HG02610 (cell line): ENCODE results near the gene RRP8.

Source experiments
- ATAC-seq: cut with Tn5 transposase; IDR thresholded peaks from one replicate; pipeline ENCODE4 v1.9.1; 2021; ENCODE audit warnings: mild to moderate bottlenecking, moderate library complexity; ENCODE audit not compliant: unreplicated experiment

The RRP8 gene

DNA sequence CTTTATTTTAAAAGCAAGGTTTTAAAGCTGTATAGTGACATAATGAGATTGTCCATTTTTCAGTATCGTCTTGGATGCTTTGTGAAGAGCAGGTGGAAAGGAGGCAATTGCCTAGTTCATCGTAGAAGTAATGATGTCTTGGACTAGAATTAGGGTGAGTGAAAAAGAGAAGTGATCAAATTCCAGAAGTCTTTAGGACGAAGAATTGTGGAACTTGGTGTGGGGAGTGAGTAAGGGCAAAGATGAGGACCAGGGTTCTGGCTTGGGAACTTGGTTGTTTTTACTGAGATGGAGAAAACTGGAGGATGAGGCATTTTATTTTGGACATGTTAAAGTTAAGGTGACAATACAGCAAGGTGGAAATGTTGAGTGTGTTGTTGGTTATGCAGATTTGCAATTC is 1.4 kb upstream of the RRP8 start:
- no peak for ATAC-seq

DNA sequence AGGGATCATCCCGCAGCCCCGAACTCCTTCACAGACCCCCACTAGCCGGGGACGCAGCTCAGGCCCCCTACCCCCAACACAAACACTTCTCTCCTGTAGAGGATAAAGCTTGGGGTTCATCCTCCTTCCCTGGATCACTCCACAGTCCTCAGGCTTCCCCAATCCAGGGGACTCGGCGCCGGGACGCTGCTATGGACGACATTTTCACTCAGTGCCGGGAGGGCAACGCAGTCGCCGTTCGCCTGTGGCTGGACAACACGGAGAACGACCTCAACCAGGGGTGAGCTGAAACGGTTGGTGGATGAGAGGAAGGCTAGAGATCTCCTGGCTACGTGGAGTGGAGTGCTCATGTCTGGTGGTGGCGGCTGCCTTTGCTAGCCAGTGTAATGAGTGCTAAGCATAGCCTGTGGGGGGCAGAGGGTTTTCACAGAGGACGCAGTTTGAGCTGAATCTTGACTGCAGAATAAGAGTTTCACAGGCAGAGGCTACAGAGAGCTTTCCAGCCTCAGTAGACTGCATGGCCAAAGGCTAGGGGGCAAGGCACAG is 738 bp upstream of the RRP8 start:
- peak; percentile 29 for ATAC-seq

DNA sequence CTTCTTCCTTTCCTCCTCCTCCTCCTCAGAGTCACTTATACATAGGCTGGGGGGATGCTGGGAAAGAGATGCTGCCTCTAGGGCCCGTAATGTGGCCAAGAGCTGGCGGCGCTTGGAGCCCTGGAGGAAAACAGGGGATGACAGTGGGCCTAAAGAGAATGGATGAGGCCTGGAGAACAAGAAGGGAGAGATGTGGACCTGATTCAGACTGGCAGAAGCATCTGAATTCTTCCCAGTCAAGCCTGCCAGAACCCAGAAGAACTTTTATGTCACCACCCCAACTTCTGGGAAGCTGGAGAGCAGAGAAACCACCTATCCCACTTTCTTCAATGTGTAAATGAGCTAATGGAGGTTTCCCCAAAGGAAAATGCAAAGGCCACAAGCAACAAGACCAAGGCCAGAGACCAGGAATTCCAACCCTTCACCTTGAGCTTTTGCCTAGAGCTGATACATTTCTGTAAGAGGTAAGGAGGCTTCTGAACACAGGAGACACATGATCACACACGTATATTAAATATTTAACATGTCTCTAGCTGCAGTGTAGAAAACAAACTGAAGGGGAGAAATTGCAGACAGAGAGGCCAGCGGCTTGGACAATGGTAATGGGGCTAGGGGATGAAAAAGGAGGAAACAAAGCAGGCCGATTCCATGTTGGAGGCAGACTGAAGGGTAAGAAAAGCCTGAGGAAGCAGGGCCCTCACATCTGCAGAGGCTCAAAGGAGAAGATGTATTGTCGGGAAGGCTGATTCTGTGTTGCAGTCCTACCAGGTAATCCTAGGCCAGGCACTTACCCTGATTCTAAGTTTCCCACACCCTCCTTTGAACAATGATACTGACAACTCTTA is 1.1 kb downstream of the RRP8 start:
- ATAC-seq: no peak

DNA sequence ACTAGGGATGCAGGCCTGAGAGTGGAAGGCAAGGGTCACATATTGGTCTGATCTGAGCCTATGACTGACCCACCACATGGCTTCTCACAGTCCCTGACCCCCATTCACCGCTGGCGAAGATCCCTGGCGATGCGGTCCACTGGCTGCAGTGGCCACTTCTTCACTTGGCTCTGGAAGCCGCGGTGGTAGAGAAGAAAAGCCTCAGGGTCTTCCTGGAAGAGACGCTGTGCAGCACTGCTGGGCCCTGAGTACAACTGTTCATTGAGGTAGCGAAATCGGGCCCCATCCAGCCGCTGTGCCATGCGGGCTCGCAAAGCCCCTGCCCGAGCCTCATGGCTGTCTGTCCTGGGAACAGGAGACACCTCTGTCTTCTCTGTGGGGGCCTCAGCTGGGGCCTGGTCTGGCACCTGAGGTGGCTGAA is 2.4 kb downstream of the RRP8 start:
- ATAC-seq: no peak

DNA sequence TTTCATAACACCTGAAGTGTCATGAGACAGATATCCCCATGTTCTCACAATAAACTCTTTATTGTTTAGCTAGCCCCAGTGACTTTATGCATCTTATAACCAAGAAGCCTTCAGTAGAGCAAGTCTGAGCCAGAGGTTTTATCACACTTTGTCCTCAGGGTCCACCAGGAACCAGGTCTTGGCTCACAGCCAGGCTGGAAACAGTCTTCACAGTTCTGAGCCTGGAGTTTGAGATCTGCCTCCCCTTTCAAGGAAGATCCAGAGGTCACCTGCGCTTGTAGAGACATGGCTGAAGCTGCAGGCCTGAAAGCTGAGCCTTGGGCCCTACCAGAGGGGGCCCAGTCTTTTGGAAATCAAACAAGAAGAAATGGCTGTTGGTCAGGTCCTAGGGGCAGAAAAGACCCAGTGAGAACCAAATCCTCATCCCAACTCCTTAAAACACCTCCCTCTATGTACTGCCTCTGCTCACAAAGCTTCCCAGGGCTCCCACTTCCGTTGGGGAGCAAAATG is 3.5 kb downstream of the RRP8 start:
- no peak for ATAC-seq

DNA sequence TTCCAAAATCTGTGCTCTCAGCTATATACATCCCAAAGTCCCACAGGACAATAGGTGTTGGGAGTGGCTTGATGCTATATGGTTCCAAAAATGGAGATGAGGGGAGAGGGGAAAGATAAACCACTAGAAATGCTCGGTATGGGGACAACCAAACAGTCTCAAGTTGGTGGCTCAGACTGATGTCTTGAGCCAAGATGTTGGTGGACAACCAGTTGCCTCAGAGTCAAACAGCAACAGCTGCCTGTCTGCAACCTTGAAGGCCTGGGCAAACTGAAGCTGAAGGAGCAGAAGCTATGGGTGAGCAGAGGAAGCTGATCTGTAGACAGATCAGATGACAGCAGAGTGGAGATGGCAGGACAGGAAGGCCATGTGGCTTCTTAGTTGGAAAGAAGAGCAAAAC is 4.0 kb downstream of the RRP8 start:
- no peak for ATAC-seq

DNA sequence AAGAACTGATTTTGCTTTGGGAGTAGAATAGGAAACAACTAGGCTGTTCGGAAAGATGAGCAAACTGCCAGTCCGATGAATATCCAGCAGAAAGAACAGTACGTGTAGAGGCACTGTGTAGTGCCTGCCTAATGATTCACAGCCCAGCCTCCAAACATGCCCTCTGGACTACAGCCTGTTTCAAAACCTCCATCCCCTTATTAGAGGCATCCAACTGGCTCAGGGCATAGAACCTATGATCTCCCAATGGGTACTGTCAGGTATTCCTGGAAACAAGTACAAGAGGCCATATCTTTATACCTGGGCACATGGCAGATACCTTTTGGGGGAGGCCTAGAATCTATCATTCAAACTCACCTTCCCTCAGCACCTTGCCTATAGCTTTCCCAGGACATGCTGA is 4.9 kb downstream of the RRP8 start:
- no peak for ATAC-seq

DNA sequence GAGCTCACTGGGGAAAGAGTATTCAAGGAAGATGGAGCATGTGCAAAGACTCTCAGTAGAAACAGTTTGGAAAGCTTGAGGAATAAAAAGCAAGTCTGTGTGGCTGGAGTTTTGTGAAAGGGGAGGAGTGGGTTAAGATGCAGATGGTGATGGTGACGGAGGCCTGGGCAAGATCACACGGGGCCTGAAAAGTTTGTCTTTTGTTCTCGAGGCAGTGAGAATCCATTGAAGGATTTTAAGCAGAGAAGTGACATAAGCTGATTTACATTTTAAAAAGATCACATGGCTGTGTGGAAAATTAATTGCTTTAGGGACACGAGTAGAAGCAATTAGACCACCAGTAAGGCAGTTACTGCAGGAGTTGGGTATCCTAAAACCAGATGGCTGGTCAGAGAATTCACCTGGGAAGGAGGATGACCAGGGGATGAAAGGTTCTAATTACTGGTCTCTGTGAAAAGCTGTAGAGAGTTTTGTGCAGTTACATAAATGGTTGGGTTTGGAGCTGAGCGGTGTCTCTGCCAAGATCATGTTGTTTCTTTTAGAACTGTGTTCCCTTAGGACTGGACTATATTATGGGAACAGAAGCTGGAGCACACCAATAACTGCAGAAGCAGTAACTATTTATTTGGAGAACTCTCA is 7.1 kb downstream of the RRP8 start:
- no peak for ATAC-seq

DNA sequence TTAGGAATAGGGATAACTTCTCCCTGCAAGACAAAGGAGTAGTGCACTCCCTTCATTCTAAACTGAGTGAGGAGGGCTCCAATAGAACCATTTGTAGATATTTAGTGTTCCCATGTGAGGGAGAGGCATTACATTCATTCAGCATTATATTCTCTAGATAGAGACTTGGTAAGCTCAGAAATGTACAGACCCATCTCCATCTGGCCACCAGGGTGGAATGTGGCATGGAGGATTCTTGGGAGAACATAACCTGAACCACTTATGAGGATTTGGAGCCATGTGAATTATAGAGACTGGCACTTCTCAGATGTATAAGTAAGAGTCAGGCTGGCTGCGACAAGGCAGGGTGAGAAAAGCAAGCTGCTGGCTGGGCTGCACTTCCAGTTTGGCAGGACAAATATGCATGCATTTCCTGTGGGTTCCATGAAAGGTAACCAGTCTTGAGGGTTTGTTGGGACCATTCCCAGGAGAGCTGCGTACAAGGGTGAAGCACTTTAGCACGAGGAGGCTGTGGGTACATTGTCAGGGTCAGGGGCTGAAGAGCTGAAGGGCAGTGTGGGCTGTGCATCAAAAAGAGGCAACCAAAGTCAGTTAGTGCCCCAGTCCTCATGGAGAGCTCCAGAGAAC is 9.2 kb downstream of the RRP8 start:
- ATAC-seq: no peak

DNA sequence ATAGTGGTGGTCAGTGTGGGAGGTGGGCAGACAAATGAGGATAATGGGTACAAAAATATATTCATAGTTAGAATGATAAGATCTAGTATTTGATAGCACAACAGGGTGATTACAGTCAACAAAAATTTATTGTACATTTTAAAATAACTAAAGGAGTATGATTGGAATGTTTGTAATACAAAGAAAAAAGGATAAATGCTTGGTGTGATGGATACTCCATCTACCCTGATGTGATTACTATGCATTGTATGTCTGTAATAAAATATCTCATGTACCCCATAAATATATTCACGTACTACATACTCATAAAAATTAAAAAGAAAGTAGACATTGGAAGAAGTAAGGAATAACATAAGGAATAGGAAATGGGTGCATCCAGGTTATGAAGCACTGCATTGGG is 15.4 kb downstream of the RRP8 start:
- no peak for ATAC-seq

DNA sequence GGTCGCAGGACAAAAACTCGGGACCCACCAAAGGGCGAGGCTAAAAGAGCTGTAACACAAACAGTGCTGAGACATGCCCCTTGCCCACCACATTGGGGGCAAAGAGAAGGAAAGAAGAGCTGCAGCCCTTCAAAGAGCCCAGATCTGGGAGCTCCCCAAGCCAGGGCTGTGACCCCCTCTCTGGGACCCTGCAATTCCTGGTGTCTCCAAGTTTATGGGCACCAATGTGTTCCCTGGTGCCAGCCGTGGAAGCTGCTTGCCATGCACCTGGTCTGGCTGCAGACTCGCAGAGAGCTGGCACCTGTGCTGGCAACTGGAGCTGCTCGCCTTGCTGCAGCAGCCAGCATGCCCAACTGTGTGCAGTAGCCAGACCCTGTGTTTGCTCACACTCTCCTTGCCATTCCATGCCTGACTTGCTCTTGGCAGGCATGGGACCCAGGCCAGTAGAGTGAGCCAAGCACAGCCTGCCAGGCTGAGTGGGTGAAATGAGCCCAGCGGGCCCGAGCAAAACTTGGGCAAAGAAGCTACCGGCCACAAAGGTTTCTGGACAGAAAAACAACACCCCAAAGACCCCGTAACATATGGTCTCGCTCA is 16.0 kb downstream of the RRP8 start:
- ATAC-seq: no peak

DNA sequence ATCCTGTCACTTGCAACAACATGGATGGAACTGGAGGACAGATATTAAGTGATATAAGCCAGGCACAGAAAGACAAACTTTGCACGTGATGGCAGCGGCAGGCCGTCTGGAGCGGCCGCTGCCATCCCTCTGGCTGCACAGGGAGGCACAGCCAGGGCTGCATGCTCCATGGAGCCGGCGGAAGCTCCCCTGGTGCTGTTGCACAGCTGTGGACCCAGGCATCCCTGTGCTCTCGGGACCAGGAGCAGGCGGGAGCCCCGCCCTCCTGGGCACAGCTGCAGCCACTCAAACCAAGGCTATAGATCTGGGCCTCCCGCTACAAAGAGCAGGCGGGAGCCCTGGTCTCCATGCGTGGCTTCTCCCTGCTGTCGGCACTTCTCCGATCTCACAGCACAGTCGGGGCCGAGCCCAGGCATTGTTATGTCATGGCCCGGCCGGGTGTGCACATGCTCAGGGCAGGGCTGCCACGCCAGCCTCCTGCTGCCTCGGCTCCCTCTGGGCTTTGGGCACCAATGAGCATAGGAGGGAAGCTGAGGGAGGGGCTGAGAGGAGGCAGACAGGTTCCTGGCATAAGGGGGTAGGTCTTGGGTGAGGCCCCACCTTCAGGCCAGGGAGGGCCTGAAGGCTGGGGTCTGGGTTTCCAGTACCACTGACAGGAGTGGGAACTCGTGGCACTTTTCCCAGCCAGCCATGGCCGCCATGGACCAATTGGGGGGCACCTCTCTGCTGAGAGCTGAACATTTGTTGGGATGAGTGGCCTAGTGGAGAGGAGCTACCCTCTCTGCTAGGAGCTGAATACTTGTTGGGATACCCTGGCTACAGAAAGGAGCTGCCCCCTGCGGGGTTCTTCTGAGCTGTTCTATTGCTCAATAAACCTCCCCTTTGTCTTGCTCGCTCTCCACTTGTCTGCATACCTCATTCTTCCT is 16.7 kb downstream of the RRP8 start:
- no peak for ATAC-seq

DNA sequence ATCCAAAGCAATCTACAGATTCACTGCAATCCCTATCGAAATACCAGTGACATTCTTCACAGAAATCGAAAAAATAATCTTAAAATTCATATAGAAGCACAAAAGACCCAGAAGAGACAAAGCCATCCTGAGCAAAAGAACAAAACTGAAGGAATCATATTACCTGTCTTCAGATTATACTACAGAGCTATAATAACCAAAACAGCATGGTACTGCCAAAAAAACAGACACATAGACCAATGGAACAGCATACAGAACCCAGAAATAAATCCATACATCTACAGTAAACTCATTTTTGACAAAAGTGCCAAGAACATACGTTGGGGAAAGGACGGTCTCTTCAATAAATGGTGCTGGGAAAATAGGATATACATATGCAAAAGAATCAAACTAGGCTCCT is 18.9 kb downstream of the RRP8 start:
- ATAC-seq: no peak

DNA sequence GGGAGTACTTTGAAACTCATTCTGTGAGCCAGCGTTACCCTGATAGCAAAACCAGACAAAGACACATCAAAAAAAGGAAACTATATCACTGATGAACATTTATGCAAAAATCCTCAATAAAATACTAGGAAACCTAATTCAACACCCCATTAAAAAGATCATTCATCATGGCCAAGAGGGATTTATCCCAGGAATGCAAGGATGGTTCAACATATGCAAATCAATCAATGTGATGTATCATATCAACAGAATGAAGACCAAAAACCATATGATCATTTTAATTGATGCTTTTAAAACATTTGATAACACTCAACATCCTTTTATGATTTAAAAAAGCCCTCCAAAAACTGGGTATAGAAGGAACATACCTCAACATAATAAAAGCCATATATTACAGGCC is 19.8 kb downstream of the RRP8 start:
- ATAC-seq: no peak

DNA sequence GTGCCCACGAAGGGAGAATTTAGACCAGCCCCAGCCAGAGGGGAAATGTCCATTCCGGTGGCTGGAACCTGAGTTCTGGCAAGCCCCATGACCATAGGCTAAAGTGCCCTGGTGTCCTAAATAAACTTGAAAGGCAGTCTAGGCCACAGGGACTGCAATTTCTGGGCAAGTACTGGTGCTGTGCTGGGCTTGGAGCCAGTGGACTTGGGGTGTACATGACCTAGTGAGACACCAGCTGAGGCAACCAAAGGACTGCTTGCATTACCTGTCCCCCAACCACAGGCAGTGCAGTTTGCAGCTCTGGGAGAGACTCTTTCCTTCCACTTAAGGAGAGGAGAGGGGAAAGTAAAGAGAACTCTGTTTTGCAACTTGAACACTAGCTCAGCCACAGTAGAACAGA is 23.7 kb downstream of the RRP8 start:
- no peak for ATAC-seq

DNA sequence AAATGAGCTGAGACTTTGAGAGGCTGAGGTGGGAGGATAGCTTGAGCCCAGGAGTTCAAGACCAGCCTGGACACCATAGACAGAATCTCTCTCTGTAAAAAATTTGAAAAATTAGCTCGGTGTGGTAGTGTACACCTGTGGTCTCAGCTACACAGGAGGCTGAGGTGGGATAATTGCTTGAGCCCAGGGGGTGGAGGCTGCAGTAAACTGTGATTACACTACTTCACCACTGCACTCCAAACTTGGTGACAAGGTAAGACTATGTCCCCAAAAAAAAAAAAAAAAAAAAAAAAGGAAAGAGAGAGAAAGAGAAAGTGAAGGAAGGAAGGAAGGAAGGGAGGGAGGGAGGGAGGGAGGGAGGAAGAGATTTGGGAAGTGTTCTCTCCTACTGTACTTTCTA is 25.3 kb downstream of the RRP8 start:
- no peak for ATAC-seq

DNA sequence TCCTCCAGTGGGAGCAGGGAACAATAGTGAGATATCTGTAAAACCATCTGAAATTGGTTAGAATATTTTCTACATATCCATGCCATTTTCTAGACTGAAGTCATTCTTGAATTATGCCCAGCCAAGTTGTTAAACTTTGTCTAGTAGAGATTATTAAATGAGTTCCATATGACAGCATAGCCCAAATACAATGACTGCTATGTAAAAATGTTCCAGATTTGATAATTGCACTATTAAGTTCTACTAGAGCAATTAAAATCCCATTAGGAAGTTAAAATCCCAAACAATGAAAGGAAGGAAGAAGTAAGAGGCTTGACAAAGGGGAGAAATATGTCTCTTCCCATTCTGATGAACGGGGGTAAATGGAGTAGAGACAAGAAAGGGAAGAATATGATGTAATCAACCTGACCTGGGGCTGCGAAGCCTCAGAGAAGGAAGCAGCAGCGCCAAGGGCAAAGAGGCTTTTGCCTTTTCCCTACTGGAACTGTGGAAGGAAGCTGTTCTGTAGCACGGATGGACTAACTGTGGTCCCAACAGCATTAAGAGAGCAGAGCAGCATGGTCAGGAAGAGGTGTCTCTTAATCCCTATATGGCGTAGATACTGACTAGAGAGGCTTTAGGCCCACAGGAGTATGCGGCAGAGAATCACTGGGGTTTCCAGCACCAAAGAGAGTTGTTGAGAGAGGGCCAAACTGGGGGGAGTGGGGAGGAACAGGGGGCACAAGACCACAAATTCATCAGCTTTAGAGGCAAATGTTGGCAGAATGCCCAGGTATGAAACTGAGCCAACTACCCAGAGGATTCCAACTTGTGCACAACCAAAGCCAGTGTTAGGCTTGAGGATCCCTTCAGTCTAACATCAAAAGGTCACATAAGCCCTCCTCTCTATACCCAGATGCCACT is 26.7 kb downstream of the RRP8 start:
- no peak for ATAC-seq

DNA sequence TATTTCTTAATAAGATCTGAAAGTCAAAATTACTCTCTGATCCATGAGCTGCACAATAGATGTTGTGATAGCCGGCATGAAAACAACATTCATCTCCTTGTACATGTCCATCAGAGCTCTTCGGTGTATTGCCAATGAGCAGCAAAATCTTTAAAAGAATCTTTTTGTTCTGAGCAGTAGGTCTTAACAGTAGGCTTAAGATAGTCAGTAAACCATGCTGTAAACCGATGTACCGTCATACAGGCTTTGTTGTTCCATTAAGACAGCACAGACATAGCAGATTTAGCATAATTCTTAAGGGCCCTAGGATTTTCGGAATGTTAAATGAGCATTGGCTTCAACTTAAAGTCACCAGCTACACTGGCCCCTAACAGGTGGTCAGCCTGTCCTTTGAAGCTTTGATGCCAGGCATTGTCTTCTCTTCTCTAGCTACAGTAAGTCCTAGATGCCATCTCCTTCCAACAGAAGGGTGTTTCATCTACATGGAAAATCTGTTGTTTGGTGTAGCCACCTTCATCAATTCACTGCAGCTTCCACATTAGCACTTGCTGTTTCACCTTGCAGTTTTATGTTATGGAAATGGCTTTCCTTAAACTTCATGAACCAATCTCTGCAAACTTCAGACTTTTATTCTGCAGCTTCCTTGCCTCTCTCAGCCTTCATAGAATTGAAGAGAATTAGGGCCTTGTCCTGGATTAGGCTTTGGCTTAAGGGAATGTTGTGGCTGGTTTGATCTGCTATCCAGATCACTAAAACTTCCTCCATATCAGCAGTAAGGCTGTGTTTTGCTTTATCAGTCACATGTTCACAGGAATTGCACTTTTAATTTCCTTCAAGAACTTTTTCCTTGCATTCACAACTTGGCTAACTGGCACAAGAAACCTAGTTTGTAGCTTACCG is 28.4 kb downstream of the RRP8 start:
- no peak for ATAC-seq
